HCT116 (cell line): ENCODE data around the gene GNPTG. TPM values are rescaled to one million over a fixed set of nuclear protein-coding genes. Genes with fewer than 3 reads are reported as not detected.

Experiments used
- ATAC-seq: fragments of 200-7000 bp; cut with Tn5 transposase; 2 replicates; pipeline ENCODE4 v1.9.1; 2020; ENCODE audit warnings: mild to moderate bottlenecking, moderate library complexity
- BruUV-seq: library from RNA; stranded (reverse); fragments of 400-500 nt; replicated peaks from 2 replicates; lab custom pipeline; 2021; lab: Mats Ljungman, UMichigan
- CTCF ChIA-PET: fragments of 300-600 bp; sonication (Branson Sonifier 250); formaldehyde crosslinking; loops from one replicate; lab custom pipeline; 2021; ENCODE audit warnings: antibody characterized with exemption; lab: Charles Lee
- POLR2A ChIA-PET: fragments of 300-600, 350-600 bp; sonication (Branson Sonifier 250); formaldehyde crosslinking; loops from one replicate; lab custom pipeline; 2021; ENCODE audit warnings: antibody characterized with exemption; lab: Charles Lee
- RAD21 ChIA-PET, 2 experiments: fragments of 300-600 bp; sonication (Branson Sonifier 250); formaldehyde crosslinking; loops; one replicate each; lab custom pipeline; 2023; ENCODE audit warnings: low total read pairs in 2 of 2; ENCODE audit not compliant: uncharacterized antibody in 2 of 2, unreplicated experiment in 2 of 2, low non-redundant PET in 1 of 2; lab: Charles Lee
- DNase-seq: peaks from one replicate; pipeline ENCODE4 v3.0.0-alpha.2; 2010; ENCODE audit warnings: low read depth, low spot score
- H2AFZ ChIP-seq: fragments of 200-600 bp; shearing (Covaris generic), sonication (generic); 2 replicates; pipeline ENCODE4 v1.6.1; 2017; ENCODE audit warnings: low read depth, mixed run types, mixed read lengths, antibody characterized with exemption, low read length; ENCODE audit not compliant: poor library complexity, severe bottlenecking
- H3K27ac ChIP-seq: 2 replicates; pipeline ENCODE4 v1.5.1; 2012; ENCODE audit warnings: low read depth, low read length
- H3K27me3 ChIP-seq: fragments of 200-600 bp; sonication (generic); 2 replicates; pipeline ENCODE4 v1.6.1; 2016; ENCODE audit warnings: mixed run types, low read length, mixed read lengths; ENCODE audit not compliant: insufficient read depth
- H3K36me3 ChIP-seq, 2 experiments: fragments of 200-500 bp in 1 of 2; fragments of 200-600 bp in 1 of 2; sonication (Bioruptor generic) in 1 of 2; sonication (generic) in 1 of 2; 2 replicates each; pipeline versions ENCODE4 v1.5.1 to v1.6.1; 2014 to 2016; ENCODE audit warnings: low read length in 2 of 2, inconsistent platforms in 1 of 2, mixed read lengths in 1 of 2, mixed run types in 1 of 2; ENCODE audit not compliant: insufficient read depth in 2 of 2, control insufficient read depth in 1 of 2
- H3K4me1 ChIP-seq, 2 experiments: fragments of 200-600 bp in 1 of 2; sonication (generic) in 1 of 2; 2 replicates each; pipeline versions ENCODE4 v1.5.1 to v1.6.1; 2012 to 2017; ENCODE audit warnings: low read length in 2 of 2, inconsistent platforms in 1 of 2, mild to moderate bottlenecking in 1 of 2, mixed read lengths in 1 of 2, mixed run types in 1 of 2, moderate library complexity in 1 of 2; ENCODE audit not compliant: insufficient read depth in 2 of 2, control insufficient read depth in 1 of 2
- H3K4me2 ChIP-seq: fragments of 200-600 bp; sonication (generic); 2 replicates; pipeline ENCODE4 v1.6.1; 2017; ENCODE audit warnings: mixed run types, low read length, mixed read lengths
- H3K4me3 ChIP-seq, 2 experiments: fragments of 200-600 bp in 1 of 2; sonication (generic) in 1 of 2; replicated peaks in 1 of 2; 2 replicates each; pipeline ENCODE4 v1.5.1; 2011 to 2016; ENCODE audit warnings: low read length in 2 of 2, control low read depth in 1 of 2, low read depth in 1 of 2, mild to moderate bottlenecking in 1 of 2, mixed read lengths in 1 of 2, mixed run types in 1 of 2
- H3K79me2 ChIP-seq: fragments of 200-600 bp; sonication (generic); 2 replicates; pipeline ENCODE4 v1.6.1; 2017; ENCODE audit warnings: mild to moderate bottlenecking, mixed run types, low read length, moderate library complexity, mixed read lengths; ENCODE audit not compliant: insufficient read depth
- H3K9ac ChIP-seq: fragments of 200-600 bp; sonication (generic); 2 replicates; pipeline ENCODE4 v1.6.1; 2016; ENCODE audit warnings: low read length, mixed read lengths
- H3K9me2 ChIP-seq: fragments of 200-600 bp; sonication (generic), shearing (Covaris generic); 2 replicates; pipeline ENCODE4 v1.6.1; 2017; ENCODE audit warnings: mixed run types, mild to moderate bottlenecking, moderate library complexity; ENCODE audit not compliant: insufficient read depth
- H3K9me3 ChIP-seq, 2 experiments: fragments of 200-500 bp in 1 of 2; fragments of 200-600 bp in 1 of 2; sonication (Bioruptor generic) in 1 of 2; sonication (generic) in 1 of 2; 2 replicates each; pipeline ENCODE4 v1.6.1; 2014 to 2017; ENCODE audit warnings: low read length in 2 of 2, mixed read lengths in 2 of 2, inconsistent platforms in 1 of 2, low read depth in 1 of 2, mild to moderate bottlenecking in 1 of 2, mixed run types in 1 of 2, moderate library complexity in 1 of 2; ENCODE audit not compliant: control insufficient read depth in 1 of 2, insufficient read depth in 1 of 2
- H4K20me1 ChIP-seq: fragments of 200-600 bp; sonication (generic), shearing (Covaris generic); 2 replicates; pipeline ENCODE4 v1.6.1; 2017; ENCODE audit warnings: mixed run types, mild to moderate bottlenecking, moderate library complexity; ENCODE audit not compliant: insufficient read depth
- CBX3 ChIP-seq: IDR thresholded peaks from 2 replicates; pipeline ENCODE4 v1.6.1; 2012; ENCODE audit warnings: low read depth
- CEBPB ChIP-seq: IDR thresholded peaks from 2 replicates; pipeline ENCODE4 v1.6.1; 2012; ENCODE audit warnings: low read depth
- ELF1 ChIP-seq: IDR thresholded peaks from 2 replicates; pipeline ENCODE4 v1.6.1; 2012; ENCODE audit warnings: low read depth, borderline replicate concordance
- EZH2 ChIP-seq: fragments of 200-600 bp; sonication (generic); IDR thresholded peaks from 2 replicates; pipeline ENCODE4 v1.6.1; 2017; ENCODE audit warnings: antibody characterized with exemption, mixed run types
- EZH2phosphoT487 ChIP-seq: fragments of 200-600 bp; IDR thresholded peaks from 2 replicates; pipeline ENCODE4 v1.6.1; 2018; ENCODE audit warnings: antibody characterized with exemption, borderline replicate concordance
- FOSL1 ChIP-seq: IDR thresholded peaks from 2 replicates; pipeline ENCODE4 v1.6.1; 2012; ENCODE audit warnings: low read depth
- POLR2A ChIP-seq: IDR thresholded peaks from 2 replicates; pipeline ENCODE4 v1.7.0; 2011; ENCODE audit warnings: borderline replicate concordance; ENCODE audit not compliant: insufficient read depth, insufficient read length; ENCODE audit errors: extremely low read depth
- RAD21 ChIP-seq: IDR thresholded peaks from 2 replicates; pipeline ENCODE4 v1.6.1; 2012; ENCODE audit warnings: low read depth, mild to moderate bottlenecking
- SIN3A ChIP-seq: IDR thresholded peaks from 2 replicates; pipeline ENCODE4 v1.6.1; 2012; ENCODE audit warnings: low read depth
- SP1 ChIP-seq: IDR thresholded peaks from 2 replicates; pipeline ENCODE4 v1.6.1; 2012; ENCODE audit warnings: low read depth
- SRF ChIP-seq: IDR thresholded peaks from 2 replicates; pipeline ENCODE4 v1.6.1; 2012; ENCODE audit warnings: low read depth
- TCF7L2 ChIP-seq: IDR thresholded peaks from 2 replicates; pipeline ENCODE4 v1.7.0; 2011; ENCODE audit warnings: borderline replicate concordance, inconsistent platforms; ENCODE audit not compliant: insufficient read depth, insufficient read length; ENCODE audit errors: extremely low read depth
- ZFX ChIP-seq: fragments of 450-650 bp; IDR thresholded peaks from 2 replicates; pipeline ENCODE4 v1.6.1; 2017
- ZNF274 ChIP-seq: fragments of 200-500 bp; sonication (Bioruptor generic); IDR thresholded peaks from 2 replicates; pipeline ENCODE4 v1.6.1; 2014; ENCODE audit warnings: mild to moderate bottlenecking, low read depth, low read length, inconsistent platforms
- intact Hi-C: fragments of 100-400 bp; cut with micrococcal nuclease; formaldehyde crosslinking; loops from 2 replicates; pipeline ENCODE4 v1.10.0; 2022
- total RNA-seq: library from RNA; stranded (reverse); gene quantifications from one replicate; pipeline ENCODE4 v1.2.1, GENCODE V29; 2021; ENCODE audit not compliant: unreplicated experiment
- TF ChIP-seq, protein P1 (sequence below): IDR thresholded peaks from 2 replicates; pipeline ENCODE4 v1.6.1; 2012
- TF ChIP-seq, protein P2 (sequence below): IDR thresholded peaks from 2 replicates; pipeline ENCODE4 v1.6.1; 2011; ENCODE audit warnings: mild to moderate bottlenecking, low read length, moderate library complexity; ENCODE audit not compliant: insufficient replicate concordance; ENCODE audit errors: extremely low read depth
- TF ChIP-seq, protein P3 (sequence below), 3 experiments: fragments of 200-600 bp in 1 of 3; sonication (generic) in 1 of 3; IDR thresholded peaks in 2 of 3; conservative IDR thresholded peaks in 1 of 3; 2 replicates each; pipeline ENCODE4 v1.5.1; 2012 to 2017; ENCODE audit warnings: low read depth in 2 of 3, low read length in 2 of 3, antibody characterized with exemption in 1 of 3, borderline replicate concordance in 1 of 3, control low read depth in 1 of 3, mild to moderate bottlenecking in 1 of 3, mixed read lengths in 1 of 3, mixed run types in 1 of 3, moderate library complexity in 1 of 3; ENCODE audit not compliant: insufficient read depth in 1 of 3
- TF ChIP-seq, protein P4 (sequence below): IDR thresholded peaks from 2 replicates; pipeline ENCODE4 v1.6.1; 2012; ENCODE audit warnings: low read depth
- TF ChIP-seq, protein P5 (sequence below): IDR thresholded peaks from 2 replicates; pipeline ENCODE4 v1.6.1; 2012

Gene GNPTG
- total RNA-seq, 1 experiment from 2014 or later, result 35.2 TPM

DNA sequence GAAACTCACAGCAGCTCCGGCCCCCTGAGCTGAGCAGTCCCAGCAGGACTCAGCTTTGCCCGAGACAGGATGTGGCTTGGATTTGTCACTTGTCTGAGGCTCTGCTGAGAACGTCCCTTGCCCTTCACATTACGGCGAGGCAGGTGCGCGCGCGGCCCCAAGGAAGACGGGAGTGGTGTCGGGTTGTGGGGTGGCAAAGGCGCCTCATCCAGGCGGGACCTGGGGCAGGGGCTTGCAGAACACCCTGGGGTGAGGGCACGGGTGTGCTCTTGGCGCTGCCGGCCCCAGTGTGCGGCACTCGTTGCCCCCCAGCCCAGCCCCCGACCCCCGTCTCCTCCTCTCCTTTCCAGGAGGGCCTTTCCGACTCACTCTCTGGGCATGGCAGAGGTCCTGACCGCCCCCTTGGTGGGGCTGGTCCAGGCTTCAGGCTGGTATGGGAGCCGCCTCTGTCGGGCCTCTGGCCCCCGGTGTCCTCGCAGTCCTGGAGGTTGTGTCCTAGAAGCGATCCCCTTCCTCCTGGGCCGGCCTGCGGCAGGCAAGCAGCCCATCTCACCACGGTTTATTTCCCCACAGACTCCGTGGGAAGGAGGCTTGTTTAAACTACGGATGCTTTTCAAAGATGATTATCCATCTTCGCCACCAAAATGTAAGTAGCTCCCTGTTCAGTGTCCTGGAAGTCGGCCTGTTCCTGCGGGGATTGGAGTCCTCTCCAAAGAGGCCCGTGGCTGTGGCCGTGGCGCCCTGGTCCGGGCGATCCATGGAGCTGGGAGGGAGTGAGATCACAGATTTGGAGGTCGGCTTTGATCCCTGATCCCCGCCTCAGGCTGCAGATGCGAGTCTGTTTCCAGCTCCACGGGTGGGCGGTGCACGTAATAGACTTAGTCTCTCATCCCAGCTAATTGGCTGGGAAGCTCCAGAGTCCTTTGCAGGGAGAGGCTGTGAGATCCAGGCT lies 36.4 kb upstream of the GNPTG start:
- Histone ChIP-seq H3K4me2 (no peak overlapping the region), H3K27me3 (no peaks in the 10 kb centered on the region), H3K9me3 (no peaks in the 10 kb centered on the region), H3K9me2 (no peaks in the 10 kb centered on the region), H3K36me3 (peaks cover 46 to 70% of the 10 kb centered on the region in 2 experiments), H3K27ac (no peak overlapping the region), H2AFZ (no peak overlapping the region), H3K4me3 (no peak overlapping the region), H4K20me1 (peaks cover 27% of the 10 kb centered on the region; the same call in 1 of the 2 replicates), H3K9ac (no peak overlapping the region), H3K4me1 (peaks cover 7 to 22% of the 10 kb centered on the region in 2 experiments; a peak in 3 of 4 replicates), H3K79me2 (peaks cover 98% of the 10 kb centered on the region)
- ChIA-PET POLR2A (no interaction called here), CTCF (interaction anchor here (1.0 to 1.1 kb wide), 2 partner anchors 14 to 17 kb away, joined by 3 read pairs; no protein-coding TSS in a partner anchor), RAD21 (no interaction called here)
- ATAC-seq, result no peak
- BruUV-seq, result no TSS peak
- intact Hi-C loops, result no loop called here
- DNase-seq, result no peak
- TF ChIP-seq, protein P1, sequence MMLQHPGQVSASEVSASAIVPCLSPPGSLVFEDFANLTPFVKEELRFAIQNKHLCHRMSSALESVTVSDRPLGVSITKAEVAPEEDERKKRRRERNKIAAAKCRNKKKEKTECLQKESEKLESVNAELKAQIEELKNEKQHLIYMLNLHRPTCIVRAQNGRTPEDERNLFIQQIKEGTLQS, result no peak
- TF ChIP-seq EZH2phosphoT487 (no peak), TCF7L2 (no peak), ZNF274 (no peak), ELF1 (no peak), SIN3A (no peak), ZFX (no peak), POLR2A (no peak), RAD21 (no peak), FOSL1 (no peak), CEBPB (no peak), EZH2 (no peak), SP1 (no peak), SRF (no peak), CBX3 (no peak)
- TF ChIP-seq, protein P2, sequence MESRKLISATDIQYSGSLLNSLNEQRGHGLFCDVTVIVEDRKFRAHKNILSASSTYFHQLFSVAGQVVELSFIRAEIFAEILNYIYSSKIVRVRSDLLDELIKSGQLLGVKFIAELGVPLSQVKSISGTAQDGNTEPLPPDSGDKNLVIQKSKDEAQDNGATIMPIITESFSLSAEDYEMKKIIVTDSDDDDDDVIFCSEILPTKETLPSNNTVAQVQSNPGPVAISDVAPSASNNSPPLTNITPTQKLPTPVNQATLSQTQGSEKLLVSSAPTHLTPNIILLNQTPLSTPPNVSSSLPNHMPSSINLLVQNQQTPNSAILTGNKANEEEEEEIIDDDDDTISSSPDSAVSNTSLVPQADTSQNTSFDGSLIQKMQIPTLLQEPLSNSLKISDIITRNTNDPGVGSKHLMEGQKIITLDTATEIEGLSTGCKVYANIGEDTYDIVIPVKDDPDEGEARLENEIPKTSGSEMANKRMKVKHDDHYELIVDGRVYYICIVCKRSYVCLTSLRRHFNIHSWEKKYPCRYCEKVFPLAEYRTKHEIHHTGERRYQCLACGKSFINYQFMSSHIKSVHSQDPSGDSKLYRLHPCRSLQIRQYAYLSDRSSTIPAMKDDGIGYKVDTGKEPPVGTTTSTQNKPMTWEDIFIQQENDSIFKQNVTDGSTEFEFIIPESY, result no peak
- TF ChIP-seq, protein P3, sequence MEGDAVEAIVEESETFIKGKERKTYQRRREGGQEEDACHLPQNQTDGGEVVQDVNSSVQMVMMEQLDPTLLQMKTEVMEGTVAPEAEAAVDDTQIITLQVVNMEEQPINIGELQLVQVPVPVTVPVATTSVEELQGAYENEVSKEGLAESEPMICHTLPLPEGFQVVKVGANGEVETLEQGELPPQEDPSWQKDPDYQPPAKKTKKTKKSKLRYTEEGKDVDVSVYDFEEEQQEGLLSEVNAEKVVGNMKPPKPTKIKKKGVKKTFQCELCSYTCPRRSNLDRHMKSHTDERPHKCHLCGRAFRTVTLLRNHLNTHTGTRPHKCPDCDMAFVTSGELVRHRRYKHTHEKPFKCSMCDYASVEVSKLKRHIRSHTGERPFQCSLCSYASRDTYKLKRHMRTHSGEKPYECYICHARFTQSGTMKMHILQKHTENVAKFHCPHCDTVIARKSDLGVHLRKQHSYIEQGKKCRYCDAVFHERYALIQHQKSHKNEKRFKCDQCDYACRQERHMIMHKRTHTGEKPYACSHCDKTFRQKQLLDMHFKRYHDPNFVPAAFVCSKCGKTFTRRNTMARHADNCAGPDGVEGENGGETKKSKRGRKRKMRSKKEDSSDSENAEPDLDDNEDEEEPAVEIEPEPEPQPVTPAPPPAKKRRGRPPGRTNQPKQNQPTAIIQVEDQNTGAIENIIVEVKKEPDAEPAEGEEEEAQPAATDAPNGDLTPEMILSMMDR (IDR thresholded peaks at IDR 0.05 in 2 of 3, conservative IDR thresholded peaks at IDR 0.05 in 1 of 3; ENCODE audit: borderline replicate concordance in 1 of 3, insufficient read depth in 1 of 3, low read depth in 2 of 3, low read length in 2 of 3), result no peak
- TF ChIP-seq, protein P4, sequence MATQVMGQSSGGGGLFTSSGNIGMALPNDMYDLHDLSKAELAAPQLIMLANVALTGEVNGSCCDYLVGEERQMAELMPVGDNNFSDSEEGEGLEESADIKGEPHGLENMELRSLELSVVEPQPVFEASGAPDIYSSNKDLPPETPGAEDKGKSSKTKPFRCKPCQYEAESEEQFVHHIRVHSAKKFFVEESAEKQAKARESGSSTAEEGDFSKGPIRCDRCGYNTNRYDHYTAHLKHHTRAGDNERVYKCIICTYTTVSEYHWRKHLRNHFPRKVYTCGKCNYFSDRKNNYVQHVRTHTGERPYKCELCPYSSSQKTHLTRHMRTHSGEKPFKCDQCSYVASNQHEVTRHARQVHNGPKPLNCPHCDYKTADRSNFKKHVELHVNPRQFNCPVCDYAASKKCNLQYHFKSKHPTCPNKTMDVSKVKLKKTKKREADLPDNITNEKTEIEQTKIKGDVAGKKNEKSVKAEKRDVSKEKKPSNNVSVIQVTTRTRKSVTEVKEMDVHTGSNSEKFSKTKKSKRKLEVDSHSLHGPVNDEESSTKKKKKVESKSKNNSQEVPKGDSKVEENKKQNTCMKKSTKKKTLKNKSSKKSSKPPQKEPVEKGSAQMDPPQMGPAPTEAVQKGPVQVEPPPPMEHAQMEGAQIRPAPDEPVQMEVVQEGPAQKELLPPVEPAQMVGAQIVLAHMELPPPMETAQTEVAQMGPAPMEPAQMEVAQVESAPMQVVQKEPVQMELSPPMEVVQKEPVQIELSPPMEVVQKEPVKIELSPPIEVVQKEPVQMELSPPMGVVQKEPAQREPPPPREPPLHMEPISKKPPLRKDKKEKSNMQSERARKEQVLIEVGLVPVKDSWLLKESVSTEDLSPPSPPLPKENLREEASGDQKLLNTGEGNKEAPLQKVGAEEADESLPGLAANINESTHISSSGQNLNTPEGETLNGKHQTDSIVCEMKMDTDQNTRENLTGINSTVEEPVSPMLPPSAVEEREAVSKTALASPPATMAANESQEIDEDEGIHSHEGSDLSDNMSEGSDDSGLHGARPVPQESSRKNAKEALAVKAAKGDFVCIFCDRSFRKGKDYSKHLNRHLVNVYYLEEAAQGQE, result no peak
- TF ChIP-seq, protein P5, sequence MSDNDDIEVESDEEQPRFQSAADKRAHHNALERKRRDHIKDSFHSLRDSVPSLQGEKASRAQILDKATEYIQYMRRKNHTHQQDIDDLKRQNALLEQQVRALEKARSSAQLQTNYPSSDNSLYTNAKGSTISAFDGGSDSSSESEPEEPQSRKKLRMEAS, result no peak
